Measurements from ENCODE around the gene ICOSLG.

DNA sequence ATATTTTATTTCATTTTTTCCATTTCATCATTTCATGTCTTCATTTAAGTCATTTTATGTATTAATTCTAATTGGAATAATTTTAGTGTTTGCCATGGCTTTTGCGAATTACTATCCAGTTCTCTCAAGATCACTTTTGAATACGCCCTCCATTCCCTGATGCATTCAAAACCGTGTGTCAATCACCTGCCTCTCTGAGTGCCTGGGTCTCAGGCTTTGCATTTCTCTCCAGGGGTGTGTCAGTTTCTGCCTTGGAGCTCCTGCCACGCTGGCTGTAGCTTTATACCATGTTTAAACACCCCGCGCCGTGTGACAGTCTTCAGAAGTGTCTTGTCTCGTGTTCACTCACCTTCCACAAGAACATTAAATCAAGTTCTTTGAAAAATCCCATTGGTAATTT lies 28.3 kb upstream of the ICOSLG start:
- TF ChIP-seq, protein P1, sequence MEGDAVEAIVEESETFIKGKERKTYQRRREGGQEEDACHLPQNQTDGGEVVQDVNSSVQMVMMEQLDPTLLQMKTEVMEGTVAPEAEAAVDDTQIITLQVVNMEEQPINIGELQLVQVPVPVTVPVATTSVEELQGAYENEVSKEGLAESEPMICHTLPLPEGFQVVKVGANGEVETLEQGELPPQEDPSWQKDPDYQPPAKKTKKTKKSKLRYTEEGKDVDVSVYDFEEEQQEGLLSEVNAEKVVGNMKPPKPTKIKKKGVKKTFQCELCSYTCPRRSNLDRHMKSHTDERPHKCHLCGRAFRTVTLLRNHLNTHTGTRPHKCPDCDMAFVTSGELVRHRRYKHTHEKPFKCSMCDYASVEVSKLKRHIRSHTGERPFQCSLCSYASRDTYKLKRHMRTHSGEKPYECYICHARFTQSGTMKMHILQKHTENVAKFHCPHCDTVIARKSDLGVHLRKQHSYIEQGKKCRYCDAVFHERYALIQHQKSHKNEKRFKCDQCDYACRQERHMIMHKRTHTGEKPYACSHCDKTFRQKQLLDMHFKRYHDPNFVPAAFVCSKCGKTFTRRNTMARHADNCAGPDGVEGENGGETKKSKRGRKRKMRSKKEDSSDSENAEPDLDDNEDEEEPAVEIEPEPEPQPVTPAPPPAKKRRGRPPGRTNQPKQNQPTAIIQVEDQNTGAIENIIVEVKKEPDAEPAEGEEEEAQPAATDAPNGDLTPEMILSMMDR (conservative IDR thresholded peaks at IDR 0.05) = no peak
- no peak for TF ChIP-seq ZFX (IDR thresholded peaks at IDR 0.05)

All from C4-2B (cell line).